Right ventricle myocardium superior (tissue), 1 donor: Measurements from ENCODE around the gene TTLL6. TPM values are rescaled to one million over a fixed set of nuclear protein-coding genes. Genes with fewer than 3 reads are reported as not detected.

Experiments used
- ATAC-seq: fragments of 200-7000 bp; cut with Tn5 transposase; one replicate; pipeline ENCODE4 v1.9.1; 2020; ENCODE audit warnings: mild to moderate bottlenecking; ENCODE audit not compliant: poor library complexity
- DNase-seq: peaks from one replicate; pipeline ENCODE4 v3.0.0-alpha.2; 2020
- intact Hi-C: fragments of 100-400 bp; cut with DNase I; formaldehyde crosslinking; loops from one replicate; pipeline ENCODE4 v1.11.2; 2022
- total RNA-seq: library from RNA; stranded (reverse); fragmentation: NEBNext Ultra II Directional; extraction: Animal tissue kit (Norgen Biotek cat#: 25700); gene quantifications from one replicate; pipeline ENCODE4 v1.2.1, GENCODE V29; 2021
- donor health status: DM: no; HTN: yes; CAD: no; lungs with severe emphysema.

The TTLL6 gene
- total RNA-seq, 1 donor from 2014 or later: not detected

DNA sequence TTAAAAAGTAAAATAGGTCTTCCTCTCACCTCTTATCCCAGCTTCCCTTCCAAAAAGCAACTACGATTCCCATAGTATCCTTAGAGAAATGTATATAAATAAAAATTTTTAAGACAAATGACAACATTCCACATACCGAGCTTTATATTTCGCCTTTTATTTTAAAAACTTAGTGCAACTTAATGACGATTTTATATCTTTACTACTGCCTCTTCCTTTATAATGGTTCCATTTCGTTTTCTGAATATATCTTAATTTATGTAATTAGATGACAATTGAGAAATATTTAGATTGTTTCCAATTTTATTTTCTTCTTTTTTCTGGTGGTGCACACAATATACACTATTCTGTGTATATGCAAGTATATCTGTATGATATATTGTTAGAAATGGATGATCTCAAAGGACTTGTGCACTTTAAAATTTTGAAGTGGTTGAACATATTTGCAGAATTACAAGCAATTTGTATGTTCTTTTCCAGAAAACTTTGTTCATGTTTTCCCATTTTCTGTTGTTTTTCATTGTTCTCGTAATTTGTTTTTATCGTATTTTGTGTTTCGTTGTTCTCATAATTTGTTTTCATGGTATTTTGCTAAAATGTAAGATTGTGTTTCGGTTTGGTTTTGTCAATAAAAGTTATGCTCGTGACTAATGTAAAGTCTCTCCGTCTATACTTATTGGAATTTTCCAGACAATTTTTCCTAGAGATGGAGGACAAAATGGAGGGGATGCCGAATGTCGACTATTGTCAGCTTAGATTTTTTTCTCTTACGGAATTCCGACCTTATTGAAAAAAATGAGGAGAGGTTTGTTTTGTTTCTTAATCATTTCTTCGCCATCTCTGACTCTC is 68.1 kb downstream of the TTLL6 start:
- DNase-seq (no peak), ATAC-seq (no peak)
- intact Hi-C loops: no loop called here

DNA sequence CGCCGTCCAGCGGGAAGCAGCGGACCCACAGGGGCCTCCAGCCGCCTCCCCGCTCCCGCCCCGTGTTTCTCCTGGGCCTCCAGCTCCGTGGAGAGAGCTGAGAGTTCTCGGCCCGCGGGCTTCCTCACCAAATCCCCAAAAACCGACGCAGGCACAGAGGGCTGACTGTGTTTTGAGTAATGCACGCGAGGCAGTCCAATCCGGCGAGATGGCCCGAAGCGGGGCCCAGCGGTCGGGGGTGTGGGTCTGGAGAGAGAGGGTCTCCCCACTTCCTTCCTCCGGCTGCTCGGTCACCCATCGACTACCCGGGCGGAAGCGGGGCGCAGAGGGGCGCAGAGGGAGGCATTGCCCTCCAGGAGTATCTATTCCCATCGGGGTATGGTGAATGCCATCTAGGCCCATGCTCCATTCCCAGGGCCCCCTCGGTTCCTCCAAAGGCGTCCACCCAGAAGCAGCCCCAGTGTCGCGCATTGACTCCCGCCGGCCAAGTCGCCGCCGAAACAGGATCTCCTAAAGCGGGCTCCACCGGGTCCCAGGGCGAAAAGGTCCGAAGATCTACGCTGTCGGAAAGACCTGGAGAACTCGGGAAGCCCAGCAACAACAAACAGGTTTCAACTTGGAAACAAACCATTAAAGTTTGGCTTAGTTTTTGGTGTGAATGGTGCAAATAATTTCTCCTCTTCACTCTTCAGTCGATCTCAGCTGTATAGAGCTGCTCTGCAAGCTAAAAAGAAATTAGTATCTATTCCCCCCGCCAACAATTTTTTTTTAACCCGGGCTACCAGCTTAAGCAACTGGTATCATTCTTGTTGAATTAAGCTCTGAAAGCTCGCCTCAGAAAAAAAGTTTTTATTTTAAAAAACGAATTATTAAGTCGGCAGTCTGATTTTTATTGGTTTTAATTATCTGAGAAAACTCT is 69.3 kb downstream of the TTLL6 start:
- DNase-seq (no peak), ATAC-seq (no peak)
- intact Hi-C loops: no loop called here

DNA sequence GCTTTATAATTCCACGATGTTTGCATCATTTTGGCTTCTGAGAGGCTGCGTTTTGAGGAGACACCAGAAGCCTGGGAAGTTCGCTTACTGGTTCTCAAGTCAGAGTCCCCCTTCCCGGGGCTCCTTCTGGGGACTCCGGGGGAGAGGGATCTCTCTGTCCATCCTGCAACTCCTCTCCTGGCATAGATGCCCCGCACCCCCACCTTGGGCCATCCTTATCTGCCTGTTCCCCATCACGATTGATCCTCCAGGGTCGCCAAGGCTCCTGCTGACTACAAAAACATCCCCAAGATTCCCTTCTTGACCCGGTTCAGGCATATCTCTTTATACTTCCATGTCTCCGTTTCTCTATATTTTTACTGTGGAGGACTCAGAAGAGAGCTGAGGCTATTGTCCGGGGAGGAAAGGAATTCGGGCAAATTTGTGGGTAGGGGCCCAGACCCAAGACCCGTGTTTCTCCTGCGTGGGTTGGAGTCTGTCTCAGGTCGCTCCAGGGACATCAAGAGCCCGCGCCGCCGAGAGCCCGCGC is 70.0 kb downstream of the TTLL6 start:
- DNase-seq: no peak
- ATAC-seq: no peak
- intact Hi-C loops: no loop called here

DNA sequence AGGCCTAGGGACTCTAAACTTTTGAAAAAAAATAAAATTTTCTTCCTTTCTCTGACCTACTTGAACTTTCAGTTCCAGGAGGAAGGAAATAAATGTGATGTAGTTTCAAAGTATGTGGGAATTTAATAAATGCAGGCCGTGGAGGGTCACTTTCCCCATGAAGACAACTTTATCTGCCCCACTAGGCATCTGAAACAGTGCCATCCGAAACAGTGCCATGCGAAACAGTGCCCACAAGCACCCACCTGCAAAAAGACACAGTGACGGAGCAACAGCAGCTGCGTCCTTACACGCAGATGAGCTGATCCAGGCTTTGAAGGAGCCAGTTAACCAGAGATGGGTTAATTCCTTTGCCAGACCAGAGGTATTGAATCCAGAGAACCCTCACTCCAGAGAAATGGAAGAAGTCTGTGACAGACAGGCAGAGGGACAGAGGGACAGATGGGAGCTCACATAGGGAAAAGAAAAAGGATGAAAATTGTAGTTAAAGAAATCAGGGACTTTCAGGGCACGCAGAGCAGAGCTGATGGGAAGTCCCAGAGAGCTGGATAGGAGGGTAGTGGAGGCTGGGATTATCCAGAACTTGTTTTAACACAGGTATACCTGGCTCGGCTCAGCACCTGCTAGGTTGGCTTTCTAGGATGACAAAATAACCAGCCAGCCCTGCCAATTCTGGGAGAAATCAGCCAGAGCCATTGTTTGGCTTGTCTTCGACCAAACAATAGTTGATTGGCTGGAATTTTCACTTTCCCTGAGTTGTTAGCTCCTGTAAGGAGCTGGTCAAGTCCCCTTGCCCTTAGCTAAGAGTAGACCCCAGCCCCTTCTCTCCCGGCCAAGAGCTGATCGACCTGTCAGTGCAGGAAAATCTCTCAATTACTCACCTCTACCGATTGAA is 71.4 kb downstream of the TTLL6 start:
- no peak for DNase-seq
- no peak for ATAC-seq
- intact Hi-C loops: no loop called here

DNA sequence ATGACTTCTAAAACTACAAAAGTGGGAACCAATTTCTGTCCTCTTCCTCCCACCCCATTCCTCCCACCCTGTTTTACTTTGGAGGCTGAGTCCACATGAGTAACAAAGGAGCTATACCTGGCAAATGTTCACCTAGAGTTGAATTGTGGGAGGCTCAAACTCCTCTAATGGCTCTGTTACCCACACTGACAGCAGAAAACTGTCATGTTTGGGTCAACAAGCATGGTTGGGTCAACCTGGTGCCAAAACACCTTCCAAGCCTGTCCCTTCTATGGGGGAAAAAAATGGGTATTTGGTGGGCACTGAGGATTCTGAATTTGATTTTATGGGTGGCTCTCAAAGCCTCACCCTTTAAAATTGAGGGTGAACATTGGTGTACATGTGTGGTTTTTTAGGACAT is 76.5 kb downstream of the TTLL6 start:
- DNase-seq (no peak), ATAC-seq (no peak)
- intact Hi-C loops: no loop called here

DNA sequence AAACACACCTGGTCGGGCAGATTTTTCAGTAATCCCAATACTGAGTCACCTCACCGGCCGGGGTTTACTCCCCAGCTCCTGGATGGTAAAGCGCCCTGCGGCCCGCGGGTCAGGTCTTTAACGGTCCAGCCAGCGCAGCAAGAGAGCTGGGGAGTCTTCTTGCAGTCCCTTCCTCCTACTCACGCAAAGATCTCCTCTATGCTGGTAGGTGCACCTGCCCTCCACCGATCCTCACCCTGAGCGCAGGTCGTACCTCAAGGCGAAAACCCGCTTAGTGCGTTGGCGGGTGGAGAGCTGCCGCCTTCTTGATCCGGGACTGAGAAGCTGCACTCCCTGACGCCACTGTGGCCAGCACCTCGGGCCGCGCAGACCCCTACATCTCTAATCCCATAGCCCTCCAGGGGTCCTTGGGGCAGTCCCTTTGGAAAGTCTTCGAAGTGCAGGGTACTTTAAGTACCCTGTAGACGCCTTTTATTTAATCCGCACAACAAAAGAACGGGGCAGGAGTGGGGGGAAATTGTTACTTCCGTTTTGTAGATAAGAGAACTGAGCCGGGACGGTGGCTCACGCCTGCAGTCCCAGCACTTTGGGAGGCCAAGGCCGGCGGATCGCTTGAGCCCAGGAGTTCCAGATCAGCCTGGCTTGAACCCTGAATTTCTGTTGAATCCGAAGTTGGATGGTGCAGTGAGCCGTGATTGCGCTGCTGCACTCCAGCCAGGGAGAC is 78.1 kb downstream of the TTLL6 start:
- intact Hi-C loops: no loop called here
- DNase-seq (no peak), ATAC-seq (no peak)

DNA sequence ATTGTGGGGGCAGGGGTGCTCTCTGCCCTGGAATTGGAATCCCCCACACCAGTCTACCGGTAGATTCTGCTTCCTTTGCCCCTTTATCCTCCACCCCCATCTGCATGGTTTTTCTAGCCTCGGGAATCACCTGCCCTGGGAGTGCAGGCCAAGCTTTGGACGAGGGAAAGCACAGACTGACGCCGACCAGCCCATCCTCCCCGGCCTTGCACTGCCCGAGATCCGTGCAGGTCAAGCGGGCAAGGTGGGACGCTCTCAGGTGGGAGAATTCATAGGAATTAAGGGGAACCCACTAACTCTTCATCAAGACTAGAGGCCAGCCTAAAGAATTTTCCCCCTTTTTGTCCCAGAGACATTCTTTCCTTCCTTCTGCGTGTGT is 78.6 kb downstream of the TTLL6 start:
- no peak for DNase-seq
- intact Hi-C loops: no loop called here
- no peak for ATAC-seq

DNA sequence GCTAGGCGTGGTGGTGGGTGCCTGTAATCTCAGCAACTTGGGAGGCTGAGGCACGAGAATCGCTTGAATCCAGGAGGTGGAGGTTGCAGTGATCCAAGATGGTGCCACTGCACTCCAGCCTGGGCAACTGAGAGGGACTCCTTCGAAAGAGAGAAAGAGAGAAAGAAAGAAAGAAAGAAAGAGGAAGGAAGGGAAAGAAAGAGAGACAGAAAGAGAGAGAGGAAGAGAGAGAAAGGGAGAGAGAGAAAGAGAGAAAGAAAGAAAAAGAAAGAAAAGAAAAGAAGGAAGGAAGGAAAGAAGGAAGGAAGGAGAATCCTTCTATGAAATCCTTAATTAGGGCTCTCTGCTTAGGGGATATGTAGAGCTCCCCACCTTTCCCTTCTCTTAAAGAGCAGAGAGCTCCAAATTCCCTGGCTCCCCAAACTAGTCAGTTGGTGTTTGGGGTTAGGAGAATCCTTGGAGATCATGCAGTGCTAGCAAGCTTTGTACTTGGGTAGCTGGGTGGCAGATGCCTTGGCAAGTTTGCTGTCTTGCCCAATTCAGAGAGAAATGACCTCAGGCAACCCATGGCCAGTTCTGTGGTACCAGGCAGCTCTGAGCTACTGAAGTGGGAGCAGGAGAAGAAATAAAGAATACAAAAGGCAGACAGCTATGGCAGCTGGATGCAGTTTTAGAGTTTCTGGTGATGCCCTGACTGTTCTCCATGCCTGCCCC is 79.5 kb downstream of the TTLL6 start:
- DNase-seq (no peak), ATAC-seq (no peak)
- intact Hi-C loops: no loop called here

DNA sequence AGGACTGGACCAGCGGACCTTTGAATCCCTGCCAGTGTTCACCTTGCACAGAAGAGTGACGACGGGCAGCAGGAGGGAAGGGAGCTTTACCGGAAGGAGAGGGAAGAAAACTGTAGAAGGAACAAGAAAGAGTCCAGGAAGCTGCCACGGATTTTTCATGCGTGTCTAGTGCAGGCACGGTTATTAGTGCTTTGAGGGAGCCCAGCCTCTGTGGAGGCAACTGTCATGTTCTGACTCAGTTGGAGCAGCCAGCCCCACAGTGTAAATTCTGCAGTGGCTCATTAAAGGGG is 82.0 kb downstream of the TTLL6 start:
- no peak for DNase-seq
- intact Hi-C loops: no loop called here
- ATAC-seq: no peak

DNA sequence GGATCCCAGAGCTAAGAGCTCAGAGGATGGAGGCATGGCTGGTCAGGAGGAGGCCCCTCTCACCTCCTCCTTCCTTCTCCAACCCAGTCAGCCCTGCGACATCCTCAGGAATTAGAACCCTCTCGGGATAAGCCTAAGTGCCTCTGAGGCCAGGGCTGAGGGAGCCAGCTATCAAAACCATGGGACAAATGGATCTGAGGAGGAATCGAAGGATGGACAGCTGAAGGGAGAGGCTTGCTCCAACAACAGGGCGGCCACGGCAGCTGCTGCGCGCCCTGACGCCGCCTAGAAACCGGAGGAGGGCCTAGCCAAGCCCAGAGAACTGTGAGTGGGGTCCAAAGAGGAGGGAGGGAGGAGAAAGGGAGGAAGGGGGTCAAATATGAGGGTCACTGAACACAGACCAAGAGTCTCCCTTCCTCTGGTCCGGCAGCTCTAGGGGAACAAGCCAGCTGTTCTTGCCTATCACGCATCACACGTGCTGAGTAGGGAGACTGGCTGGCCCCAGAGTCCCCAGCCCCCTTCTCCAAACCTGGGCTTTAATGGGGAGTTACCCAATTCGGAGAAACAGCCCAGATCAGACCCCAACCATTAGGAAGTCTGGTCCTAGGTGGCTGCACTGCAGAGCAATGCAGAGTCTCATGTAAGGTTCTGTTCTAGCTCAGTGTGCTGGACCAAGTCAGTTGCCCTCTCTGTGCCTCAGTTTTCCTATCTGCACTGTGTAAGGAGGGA is 82.5 kb downstream of the TTLL6 start:
- ATAC-seq: no peak
- no peak for DNase-seq
- intact Hi-C loops: no loop called here

DNA sequence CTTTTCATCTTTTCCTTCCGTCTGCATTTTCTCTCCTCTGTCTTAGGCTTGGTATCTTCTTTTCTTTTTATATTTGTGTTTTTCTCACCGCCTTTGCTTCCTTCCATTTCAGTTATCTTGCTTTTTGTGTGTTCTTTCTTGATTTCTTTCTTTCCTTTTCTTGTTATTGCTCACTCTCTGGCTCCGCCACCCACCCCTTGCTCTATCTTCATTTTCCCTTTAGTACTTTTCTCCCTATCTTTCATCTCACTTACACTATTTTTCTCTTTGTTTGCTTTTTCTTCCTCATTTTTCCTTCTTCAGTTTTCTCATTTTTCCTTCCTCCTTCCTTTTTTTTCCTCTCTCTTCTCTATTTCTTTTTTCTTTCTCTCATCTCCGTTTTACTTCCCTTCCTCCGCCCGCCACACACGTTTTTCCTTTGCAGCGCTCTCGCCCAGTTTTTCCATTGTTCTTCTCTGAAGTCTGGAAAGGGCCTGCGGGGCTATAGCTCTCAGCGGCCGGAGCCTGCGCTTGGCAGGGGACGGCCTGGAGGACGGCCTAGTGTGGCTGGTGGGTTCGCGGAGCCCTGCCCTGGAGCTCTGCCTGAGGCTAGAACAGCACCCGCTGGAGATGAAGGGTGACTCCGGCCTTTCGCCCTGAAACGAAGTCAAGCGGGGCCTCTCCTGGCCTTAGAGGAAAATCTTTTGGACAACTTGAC is 83.2 kb downstream of the TTLL6 start:
- ATAC-seq (no peak), DNase-seq (no peak)
- intact Hi-C loops: no loop called here

DNA sequence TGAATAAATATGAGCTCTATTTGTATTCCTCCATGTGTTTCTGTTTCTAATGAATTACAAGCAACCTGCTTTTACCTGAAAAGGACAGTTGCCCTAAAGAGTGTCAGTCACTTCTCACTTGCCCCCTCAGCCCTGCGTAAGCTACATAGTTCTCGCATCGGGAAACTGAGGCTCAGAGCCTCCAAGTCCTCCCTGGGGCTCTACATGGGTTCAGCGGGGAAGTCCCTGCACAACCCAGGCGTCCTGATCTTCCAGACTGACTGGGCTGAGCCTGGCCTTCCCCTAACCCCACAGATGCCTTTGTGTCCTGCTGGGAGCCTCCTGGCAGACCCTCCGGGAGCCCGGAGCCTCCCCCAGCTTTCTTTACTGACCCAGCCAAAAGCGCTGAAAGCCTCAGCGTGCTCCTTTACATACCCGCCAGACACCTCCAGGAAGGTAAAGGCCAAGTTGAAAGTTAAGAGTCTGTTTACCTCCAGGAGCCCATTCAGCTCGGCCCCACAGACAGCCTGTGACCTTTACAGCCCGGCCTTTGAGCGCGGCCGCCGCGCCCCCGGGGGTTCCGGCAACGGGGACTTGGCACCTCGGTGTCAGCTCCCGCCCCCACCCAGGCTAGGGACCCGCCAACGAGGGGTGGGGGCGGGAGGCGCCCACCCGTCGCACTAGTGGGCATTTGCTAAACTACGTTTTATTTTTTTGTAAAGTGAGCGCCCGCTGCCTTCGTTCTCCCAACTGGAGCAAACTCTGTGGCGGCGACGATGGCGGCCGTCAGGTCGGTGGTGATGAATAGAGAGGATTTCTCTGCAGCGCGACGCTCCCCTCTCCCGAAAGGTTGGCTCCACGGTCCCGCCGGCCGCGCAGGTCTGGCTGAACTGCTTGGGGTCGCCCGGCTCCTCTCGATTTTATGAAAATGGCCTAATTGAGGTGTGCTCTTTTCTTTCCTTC is 84.1 kb downstream of the TTLL6 start:
- no peak for ATAC-seq
- intact Hi-C loops: no loop called here
- no peak for DNase-seq

DNA sequence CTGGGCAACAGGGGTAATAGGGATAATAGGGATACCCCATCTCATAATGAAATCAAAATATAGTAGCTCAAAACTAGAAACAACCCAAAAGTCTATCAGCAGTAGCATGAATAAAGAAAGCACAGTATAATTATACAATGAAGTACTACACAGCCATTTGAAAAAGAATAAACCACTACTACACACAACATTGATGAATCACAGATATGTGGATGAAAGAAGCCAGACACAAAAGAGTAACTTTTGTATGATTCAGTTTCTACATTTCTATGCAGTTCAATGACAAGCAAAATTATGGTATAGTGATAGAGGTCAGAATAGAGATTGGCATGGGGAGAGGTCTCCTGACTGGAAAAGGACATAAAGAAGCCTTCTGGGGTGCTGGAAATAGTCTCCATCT is 85.7 kb downstream of the TTLL6 start:
- no peak for DNase-seq
- intact Hi-C loops: no loop called here
- ATAC-seq: no peak

DNA sequence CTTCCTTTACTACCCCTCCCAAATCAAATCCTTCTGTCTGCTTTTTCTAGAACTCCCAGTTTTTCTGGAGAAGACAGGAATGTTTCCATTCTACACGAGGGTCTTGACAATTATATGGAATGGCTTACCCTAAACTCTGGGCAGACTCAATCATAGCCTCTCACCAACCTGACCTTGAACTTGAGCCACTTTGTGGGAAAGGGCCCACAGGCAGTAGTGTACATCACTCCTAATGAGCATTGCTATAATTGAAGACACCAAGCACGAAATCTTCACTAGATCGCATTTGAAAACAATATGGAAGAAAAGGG is 86.8 kb downstream of the TTLL6 start:
- ATAC-seq: no peak
- intact Hi-C loops: no loop called here

DNA sequence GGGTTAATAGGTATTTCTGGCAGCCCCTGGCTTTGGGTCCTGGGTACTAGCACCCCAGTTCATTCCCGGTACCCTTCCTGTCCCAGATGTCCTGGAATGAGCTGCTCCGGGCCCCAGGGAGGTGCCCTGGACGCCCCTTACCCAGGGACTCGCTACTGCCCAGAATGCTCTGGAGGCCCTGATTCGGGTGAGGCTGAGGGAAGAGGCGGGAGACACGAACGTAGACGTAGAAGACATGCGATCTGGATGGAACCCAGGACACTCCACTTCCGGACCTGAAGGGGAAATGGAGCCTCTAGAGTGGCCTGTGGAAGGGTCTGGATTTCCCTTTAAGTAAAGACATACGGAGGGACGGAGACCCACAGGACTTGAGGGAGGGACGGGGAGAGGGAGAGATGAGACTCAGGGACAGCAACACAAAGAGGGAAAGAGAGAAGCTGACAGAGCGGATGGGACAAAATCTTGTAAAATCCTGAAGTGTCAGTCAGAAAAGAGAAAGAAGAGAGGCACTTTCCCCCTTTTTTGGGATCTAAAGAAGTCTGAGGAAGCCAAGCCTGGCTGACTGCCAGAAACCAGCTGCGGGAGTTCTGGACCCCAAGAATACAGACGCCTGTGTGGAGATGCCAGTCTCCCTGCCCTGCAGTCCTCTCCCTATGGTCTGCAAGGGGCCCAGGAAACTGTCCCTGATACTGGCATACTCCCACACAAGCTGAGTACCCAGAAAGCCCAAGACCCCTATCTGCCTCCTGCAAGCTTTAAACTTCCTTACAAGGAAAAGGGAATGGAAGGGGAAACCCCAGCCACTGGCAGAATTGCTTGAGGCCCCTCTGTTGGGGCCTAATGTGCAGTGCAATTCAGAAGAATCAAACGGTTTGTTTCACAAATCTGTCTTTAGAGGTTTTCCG is 87.4 kb downstream of the TTLL6 start:
- DNase-seq (no peak), ATAC-seq (no peak)
- intact Hi-C loops: loop anchor here (5.0 kb wide), 2 partner anchors 63 to 148 kb away; no protein-coding TSS in a partner anchor

More for the DNA sequence above, 86.8 kb downstream of the TTLL6 start:
- DNase-seq: no peak
